K562 (cell line): ENCODE results near the gene SOX21. TPM values are rescaled to one million over a fixed set of nuclear protein-coding genes. Genes with fewer than 3 reads are reported as not detected.
"Not testable (repeated sequence)": the region's sequence is repeated elsewhere in the genome, so short reads cannot be mapped to it uniquely, and the experiment has no call there.

ENCODE experiments used
- ATAC-seq: fragments of 200-7000 bp; cut with Tn5 transposase; 3 replicates; pipeline ENCODE4 v1.9.1; 2020; ENCODE audit warnings: moderate library complexity
- BruUV-seq: library from RNA; stranded (reverse); fragments of 400-500 nt; replicated peaks from 2 replicates; lab custom pipeline; 2021; lab: Mats Ljungman, UMichigan
- CTCF ChIA-PET: fragments of 300-600 bp; formaldehyde crosslinking; extraction: SDS; loops from one replicate; lab custom pipeline; 2021; ENCODE audit warnings: low intra/inter-chr PET ratio; lab: Yijun Ruan, JAX
- POLR2A ChIA-PET: fragments of 300-600, 350-650 bp; sonication (Branson Sonifier 250); formaldehyde crosslinking; extraction: SDS; loops from one replicate; lab custom pipeline; 2021; ENCODE audit warnings: antibody characterized with exemption, inconsistent platforms; lab: Yijun Ruan, JAX
- DNase-seq, 4 experiments: peaks; one replicate each; pipeline versions ENCODE4 v3.0.0 to v3.0.0-alpha.2; 2011 to 2018; ENCODE audit warnings: low spot score in 3 of 4, mixed read lengths in 3 of 4; ENCODE audit errors: extremely low read depth in 1 of 4
- FAIRE-seq: peaks from 2 replicates; lab custom pipeline; 2011; peaks lifted over from hg19 to GRCh38; lab: Jason Lieb, UNC
- H2AFZ ChIP-seq: 2 replicates; pipeline ENCODE4 v1.6.0; 2011; ENCODE audit warnings: low read depth, low read length, control low read depth, inconsistent platforms
- H3K27ac ChIP-seq: fragments of 200-600 bp; 3 replicates; pipeline ENCODE4 v1.8.0; 2011; ENCODE audit warnings: low read depth, mild to moderate bottlenecking, control low read depth, inconsistent platforms, low read length, moderate library complexity, mixed read lengths; ENCODE audit errors: extremely low read depth
- H3K27me3 ChIP-seq, 2 experiments: fragments of 300-600 bp in 1 of 2; 2 replicates in 1 of 2; 3 replicates in 1 of 2; pipeline versions ENCODE4 v1.6.0 to v1.8.0; 2011; ENCODE audit warnings: inconsistent platforms in 2 of 2, low read length in 2 of 2, mild to moderate bottlenecking in 1 of 2, mixed read lengths in 1 of 2, moderate library complexity in 1 of 2; ENCODE audit not compliant: control insufficient read depth in 2 of 2, insufficient read depth in 2 of 2
- H3K36me3 ChIP-seq: fragments of 300-600 bp; 3 replicates; pipeline ENCODE4 v1.8.0; 2011; ENCODE audit warnings: mild to moderate bottlenecking, low read length, inconsistent platforms; ENCODE audit not compliant: control insufficient read depth, insufficient read depth
- H3K4me1 ChIP-seq, 2 experiments: fragments of 200-600 bp in 1 of 2; replicated peaks in 1 of 2; 2 replicates in 1 of 2; 3 replicates in 1 of 2; pipeline versions ENCODE4 v1.5.1 to v1.8.0; 2011; ENCODE audit warnings: inconsistent platforms in 2 of 2, low read length in 2 of 2, mild to moderate bottlenecking in 1 of 2, mixed read lengths in 1 of 2, moderate library complexity in 1 of 2; ENCODE audit not compliant: control insufficient read depth in 2 of 2, insufficient read depth in 2 of 2
- H3K4me2 ChIP-seq: 2 replicates; pipeline ENCODE4 v1.6.1; 2011; ENCODE audit warnings: low read length, control low read depth, inconsistent platforms, mixed read lengths; ENCODE audit not compliant: insufficient read depth
- H3K4me3 ChIP-seq: fragments of 200-600 bp; sonication (generic), shearing (Covaris generic); 2 replicates; pipeline ENCODE4 v1.5.1; 2016; ENCODE audit warnings: control low read depth, inconsistent platforms
- H3K79me2 ChIP-seq: fragments of 200-600 bp; 3 replicates; pipeline ENCODE4 v1.8.0; 2011; ENCODE audit warnings: low read length, inconsistent platforms; ENCODE audit not compliant: control insufficient read depth, insufficient read depth
- H3K9ac ChIP-seq, 2 experiments: 2 replicates each; pipeline versions ENCODE4 v1.6.0 to v1.6.1; 2011; ENCODE audit warnings: low read depth in 2 of 2, low read length in 2 of 2, control low read depth in 1 of 2, inconsistent platforms in 1 of 2, mild to moderate bottlenecking in 1 of 2, mixed read lengths in 1 of 2; ENCODE audit not compliant: insufficient read depth in 1 of 2
- H3K9me1 ChIP-seq: one replicate; pipeline ENCODE4 v1.6.0; 2011; ENCODE audit warnings: inconsistent platforms, mild to moderate bottlenecking, low read length, moderate library complexity; ENCODE audit not compliant: control insufficient read depth, insufficient read depth
- H3K9me3 ChIP-seq: replicated peaks from 2 replicates; pipeline ENCODE4 v1.5.1; 2011; ENCODE audit warnings: low read depth, low read length, inconsistent platforms; ENCODE audit not compliant: control insufficient read depth, insufficient read depth
- H4K20me1 ChIP-seq: replicated peaks from 2 replicates; pipeline ENCODE4 v1.6.1; 2011; ENCODE audit warnings: low read length, inconsistent platforms, mixed read lengths; ENCODE audit not compliant: control insufficient read depth, insufficient read depth
- AFF4 ChIP-seq: sonication (generic); formaldehyde crosslinking; IDR thresholded peaks from 2 replicates; pipeline ENCODE4 v1.8.0; 2023; ENCODE audit warnings: mild to moderate bottlenecking, missing genetic modification reagents
- CBFA2T2 ChIP-seq: fragments of 450-650 bp; conservative IDR thresholded peaks from 2 replicates; pipeline ENCODE4 v1.6.1; 2017; ENCODE audit warnings: mild to moderate bottlenecking
- CBFA2T3 ChIP-seq: fragments of 450-650 bp; IDR thresholded peaks from 2 replicates; pipeline ENCODE4 v1.6.1; 2017
- CTCFL ChIP-seq: IDR thresholded peaks from 2 replicates; pipeline ENCODE4 v1.6.1; 2011; ENCODE audit warnings: borderline replicate concordance, low read depth, mild to moderate bottlenecking, moderate library complexity, low read length; ENCODE audit not compliant: insufficient read depth, poor library complexity, severe bottlenecking
- NKRF ChIP-seq: fragments of 450-650 bp; IDR thresholded peaks from 2 replicates; pipeline ENCODE4 v1.6.1; 2016; ENCODE audit warnings: borderline replicate concordance
- SPI1 ChIP-seq: IDR thresholded peaks from 2 replicates; pipeline ENCODE4 v1.6.1; 2011; ENCODE audit warnings: low read depth, low read length, control low read depth, borderline replicate concordance
- ZNF146 ChIP-seq: IDR thresholded peaks from one replicate; pipeline ENCODE4 v1.6.1; 2018; ENCODE audit warnings: missing compliant biosample characterization; ENCODE audit not compliant: unreplicated experiment
- WGBS: fragments of 100-300 bp; shearing (Covaris generic); methylation state at CpG from one replicate; pipeline ENCODE4 v1.1.6; 2016; ENCODE audit warnings: low coverage, mixed read lengths; ENCODE audit not compliant: insufficient coverage; ENCODE audit errors: missing lambda C conversion rate; 5-methylcytosine and 5-hydroxymethylcytosine counted together
- in situ Hi-C: fragments of 300-500 bp; cut with MboI; formaldehyde crosslinking; loops from 4 replicates; pipeline ENCODE4 v1.15.0; 2018; ENCODE audit warnings: inconsistent platforms, mixed read lengths
- intact Hi-C: fragments of 100-400 bp; cut with micrococcal nuclease; formaldehyde crosslinking; loops from 2 replicates; pipeline ENCODE4 v1.14.2; 2022
- polyA plus RNA-seq, 8 experiments: library from polyadenylated mRNA; depleted of rRNA in 4 of 8; stranded (reverse) in 5 of 8; unstranded in 3 of 8; fragments of >200 nt; fragmentation: Nextera tagmentation in 2 of 8; fragmentation: Illumina TruSeq in 1 of 8; extraction: Ambion mirVana in 2 of 8; extraction: Trizol in 1 of 8; gene quantifications; 2 replicates each; pipeline versions ENCODE4 v1.2.1 to v1.2.3, GENCODE V29; 2011 to 2014; ENCODE audit warnings: inconsistent platforms in 1 of 8, missing spikeins in 1 of 8
- total RNA-seq, 7 experiments: library from RNA; depleted of rRNA in 6 of 7; stranded (reverse); fragments of >200 nt in 6 of 7; fragmentation: Illumina TruSeq in 2 of 7; extraction: Trizol in 2 of 7; gene quantifications; 2 replicates each; pipeline versions ENCODE4 v1.2.1 to v1.2.3, GENCODE V29; 2011 to 2021; ENCODE audit warnings: low replicate concordance in 1 of 7

The SOX21 gene
- total and polyA plus RNA-seq, 9 of the 15 experiments (the other 6 are each of a cell fraction or from before 2014, with no cell fraction given), result 0.07 TPM; not detected in 8

GRCh38 chr13:94718697-94719096 is 6.4 kb upstream of the SOX21 start:
- H3K4me3 ChIP-seq, H4K20me1 ChIP-seq, ATAC-seq, FAIRE-seq, H3K4me1 ChIP-seq, H3K9me1 ChIP-seq, DNase-seq, H3K4me2 ChIP-seq, CTCF ChIA-PET, H3K27ac ChIP-seq, BruUV-seq, H3K9me3 ChIP-seq, H2AFZ ChIP-seq, H3K36me3 ChIP-seq, POLR2A ChIA-PET, H3K9ac ChIP-seq, in situ Hi-C loops, H3K79me2 ChIP-seq: not testable (repeated sequence)
- intact Hi-C loops, result loop anchor here (5.0 kb wide), 1 partner anchor 759 kb away; no protein-coding TSS in a partner anchor
- peaks cover 0 to 13% of the 10 kb centered on the region in 2 experiments; a peak in 1 of 5 replicates for H3K27me3 ChIP-seq
- WGBS, result no CpG with 5 or more reads among the region's 1 CpG
- peak; percentile 30 for TF ChIP-seq ZNF146

GRCh38 chr13:94717916-94718315 is 5.6 kb upstream of the SOX21 start:
- ATAC-seq (no peak), DNase-seq (peak in 1 of 4 experiments; percentile 7), FAIRE-seq (no peak)
- H3K4me3 ChIP-seq, result no peak overlapping the region
- no peak overlapping the region for H3K4me2 ChIP-seq
- in situ Hi-C loops, result no loop called here
- H3K27me3 ChIP-seq, result peaks cover 0 to 18% of the 10 kb centered on the region in 2 experiments; a peak in 1 of 5 replicates
- peaks cover 0 to 8% of the 10 kb centered on the region in 2 experiments; a peak in 2 of 5 replicates for H3K4me1 ChIP-seq
- no peaks in the 10 kb centered on the region for H4K20me1 ChIP-seq
- 20% methylated on average over 3 of the region's 4 CpGs for WGBS
- no peak overlapping the region for H3K9ac ChIP-seq
- H3K27ac ChIP-seq, result no peak overlapping the region
- H3K9me3 ChIP-seq, result no peaks in the 10 kb centered on the region
- ChIA-PET CTCF (no interaction called here), POLR2A (interaction anchor here (0.6 kb wide), 1 partner anchor 22 kb away, joined by 4 read pairs; no protein-coding TSS in a partner anchor)
- no peaks in the 10 kb centered on the region for H3K79me2 ChIP-seq
- no peaks in the 10 kb centered on the region for H3K36me3 ChIP-seq
- H3K9me1 ChIP-seq, result no peaks in the 10 kb centered on the region
- intact Hi-C loops, result loop anchor here (5.0 kb wide), 1 partner anchor 759 kb away; no protein-coding TSS in a partner anchor
- BruUV-seq, result no TSS peak
- no peak overlapping the region for H2AFZ ChIP-seq
- TF ChIP-seq NKRF, result no peak
- peak; percentile 45 for TF ChIP-seq CBFA2T3
- TF ChIP-seq AFF4 (CRISPR knock-in tag), result no peak
- TF ChIP-seq CBFA2T2, result 0 out of 2 replicates have a peak, but pooled peaks have one; percentile 6
- TF ChIP-seq CTCFL, result no peak
- no peak for TF ChIP-seq SPI1
